Measurements from ENCODE around the gene PIGN. TPM values are rescaled to one million over a fixed set of nuclear protein-coding genes. Genes with fewer than 3 reads are reported as not detected.

The PIGN gene
- total RNA-seq, 1 donor, result 17.1 TPM

DNA sequence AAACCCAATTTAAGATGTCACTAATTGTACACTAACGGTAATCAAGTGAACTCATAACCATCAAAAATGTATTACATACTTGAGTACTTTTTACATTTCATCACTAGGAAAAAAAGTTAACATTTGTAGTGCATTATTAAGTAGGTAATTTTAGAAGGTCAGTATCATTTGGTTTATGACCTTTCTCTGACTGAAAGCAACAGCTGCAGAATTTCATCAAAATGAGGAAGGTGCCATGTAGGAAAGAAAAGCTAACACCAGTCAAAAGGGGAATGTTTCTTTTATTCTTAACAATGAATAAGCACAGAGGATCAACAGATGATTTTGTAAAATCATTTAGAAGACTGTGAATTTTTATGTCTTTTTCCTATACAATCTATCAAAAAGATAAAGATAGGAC lies 79.0 kb downstream of the PIGN start:
- Histone ChIP-seq H3K4me3 (ENCODE audit: low read length) (no peak overlapping the region), H3K9me3 (ENCODE audit: low read depth, low read length) (no peaks in the 10 kb centered on the region), H3K4me1 (ENCODE audit: insufficient read depth, low read length) (no peaks in the 10 kb centered on the region), H3K27me3 (ENCODE audit: insufficient read depth, low read length) (no peaks in the 10 kb centered on the region)

DNA sequence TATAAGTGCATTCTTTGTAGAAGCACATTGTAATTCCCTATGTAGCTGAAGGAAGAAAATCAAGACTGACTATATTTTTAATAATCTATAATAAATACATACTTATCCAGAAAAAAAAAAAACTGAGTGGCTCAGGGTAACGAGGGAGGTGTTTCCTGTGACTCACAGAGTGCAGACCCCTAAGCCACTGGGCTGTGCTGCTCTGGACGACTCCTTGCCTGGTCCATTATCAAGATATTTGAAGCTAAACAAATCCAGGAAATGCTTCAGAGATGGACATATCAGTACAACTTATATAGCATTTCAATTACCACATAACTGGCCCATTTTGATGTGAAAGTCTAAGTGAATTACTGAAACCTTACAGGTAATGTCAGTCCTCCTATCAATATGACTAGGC lies 80.6 kb downstream of the PIGN start:
- H3K9me3 ChIP-seq (ENCODE audit: low read depth, low read length), result no peaks in the 10 kb centered on the region
- no peak overlapping the region for H3K4me3 ChIP-seq (ENCODE audit: low read length)
- no peaks in the 10 kb centered on the region for H3K27me3 ChIP-seq (ENCODE audit: insufficient read depth, low read length)
- no peaks in the 10 kb centered on the region for H3K4me1 ChIP-seq (ENCODE audit: insufficient read depth, low read length)

DNA sequence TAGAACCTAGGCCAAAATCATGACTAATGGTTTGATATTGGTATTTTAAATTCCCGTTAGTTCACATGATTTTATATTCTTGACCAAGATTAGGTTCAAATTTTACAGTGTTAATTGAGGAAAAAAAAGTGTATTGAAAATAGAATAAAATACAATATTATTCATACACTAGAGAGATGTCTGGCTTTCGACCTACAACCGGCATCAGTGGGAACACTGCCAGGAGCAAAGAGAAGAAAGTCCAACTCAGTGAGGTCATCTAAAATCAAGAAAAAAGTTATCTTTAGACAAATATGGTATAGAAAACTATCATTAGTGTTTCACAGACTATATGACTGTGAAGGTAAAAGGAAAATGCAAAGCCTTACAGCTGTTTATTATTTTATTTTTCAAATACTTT lies 81.5 kb downstream of the PIGN start:
- Histone ChIP-seq H3K4me1 (ENCODE audit: insufficient read depth, low read length) (no peaks in the 10 kb centered on the region), H3K4me3 (ENCODE audit: low read length) (no peak overlapping the region), H3K9me3 (ENCODE audit: low read depth, low read length) (no peaks in the 10 kb centered on the region), H3K27me3 (ENCODE audit: insufficient read depth, low read length) (no peaks in the 10 kb centered on the region)

DNA sequence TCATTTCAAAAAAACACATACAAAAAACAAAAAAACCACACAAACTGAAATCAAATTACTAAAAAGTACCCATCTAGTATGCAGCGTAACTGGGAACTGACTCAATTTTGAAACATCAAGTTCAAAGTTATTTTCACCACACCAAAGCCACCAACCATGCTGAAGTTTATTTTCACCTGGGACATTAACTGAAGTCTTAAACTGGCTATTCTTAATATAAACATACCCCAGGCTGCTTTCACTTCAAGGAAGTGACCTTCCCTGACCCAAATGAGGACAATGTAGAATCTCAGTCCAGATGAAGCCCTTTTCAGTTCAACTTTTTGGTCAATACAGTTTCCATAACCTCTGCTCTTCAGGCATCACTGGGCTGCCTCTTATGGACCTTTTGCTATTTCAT lies 84.6 kb downstream of the PIGN start:
- H3K4me3 ChIP-seq (ENCODE audit: low read length), result no peak overlapping the region
- H3K4me1 ChIP-seq (ENCODE audit: insufficient read depth, low read length), result no peaks in the 10 kb centered on the region
- no peaks in the 10 kb centered on the region for H3K27me3 ChIP-seq (ENCODE audit: insufficient read depth, low read length)
- no peaks in the 10 kb centered on the region for H3K9me3 ChIP-seq (ENCODE audit: low read depth, low read length)

GRCh38 chr18:62101321-62101721 lies 85.5 kb downstream of the PIGN start:
- H3K9me3 ChIP-seq (ENCODE audit: low read depth, low read length), result no peaks in the 10 kb centered on the region
- no peaks in the 10 kb centered on the region for H3K4me1 ChIP-seq (ENCODE audit: insufficient read depth, low read length)
- H3K4me3 ChIP-seq (ENCODE audit: low read length), result no peak overlapping the region
- no peaks in the 10 kb centered on the region for H3K27me3 ChIP-seq (ENCODE audit: insufficient read depth, low read length)

- Histone ChIP-seq H3K4me3 (ENCODE audit: low read length) (no peak overlapping the region), H3K4me1 (ENCODE audit: insufficient read depth, low read length) (no peaks in the 10 kb centered on the region), H3K9me3 (ENCODE audit: low read depth, low read length) (no peaks in the 10 kb centered on the region), H3K27me3 (ENCODE audit: insufficient read depth, low read length) (no peaks in the 10 kb centered on the region)
Observed at GRCh38 chr18:62098960-62099359, 87.9 kb downstream of the PIGN start.

DNA sequence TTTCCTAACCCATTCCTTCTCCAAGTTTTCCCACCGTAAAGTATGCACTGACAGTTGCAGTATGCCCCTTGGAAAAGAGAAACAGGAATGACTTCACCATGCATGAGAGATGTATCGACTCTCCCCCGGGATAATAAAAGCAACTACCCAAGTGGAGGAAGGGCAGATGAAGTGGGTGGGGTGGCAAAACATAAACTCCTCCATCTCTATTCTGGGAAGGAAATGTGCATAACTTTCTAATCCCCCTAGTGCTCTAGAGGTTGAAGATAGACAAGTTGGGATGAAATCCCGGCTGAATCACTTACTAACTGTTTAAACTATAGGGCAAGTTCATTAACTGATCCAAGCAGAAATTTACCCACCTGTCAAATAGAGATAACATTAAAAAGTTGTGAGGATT lies 89.2 kb downstream of the PIGN start:
- no peaks in the 10 kb centered on the region for H3K4me1 ChIP-seq (ENCODE audit: insufficient read depth, low read length)
- no peaks in the 10 kb centered on the region for H3K27me3 ChIP-seq (ENCODE audit: insufficient read depth, low read length)
- H3K9me3 ChIP-seq (ENCODE audit: low read depth, low read length), result no peaks in the 10 kb centered on the region
- no peak overlapping the region for H3K4me3 ChIP-seq (ENCODE audit: low read length)

GRCh38 chr18:62091487-62092120 lies 95.3 kb downstream of the PIGN start:
- Histone ChIP-seq H3K9me3 (ENCODE audit: low read depth, low read length) (no peaks in the 10 kb centered on the region), H3K4me1 (ENCODE audit: insufficient read depth, low read length) (no peaks in the 10 kb centered on the region), H3K4me3 (ENCODE audit: low read length) (no peak overlapping the region), H3K27me3 (ENCODE audit: insufficient read depth, low read length) (no peaks in the 10 kb centered on the region)

- H3K4me3 ChIP-seq (ENCODE audit: low read length), result no peak overlapping the region
- no peaks in the 10 kb centered on the region for H3K4me1 ChIP-seq (ENCODE audit: insufficient read depth, low read length)
- no peaks in the 10 kb centered on the region for H3K27me3 ChIP-seq (ENCODE audit: insufficient read depth, low read length)
- H3K9me3 ChIP-seq (ENCODE audit: low read depth, low read length), result no peaks in the 10 kb centered on the region
Observed at GRCh38 chr18:62089174-62089573, 97.7 kb downstream of the PIGN start.

GRCh38 chr18:62088156-62088555 lies 98.7 kb downstream of the PIGN start:
- Histone ChIP-seq H3K9me3 (ENCODE audit: low read depth, low read length) (no peaks in the 10 kb centered on the region), H3K4me3 (ENCODE audit: low read length) (no peak overlapping the region), H3K4me1 (ENCODE audit: insufficient read depth, low read length) (no peaks in the 10 kb centered on the region), H3K27me3 (ENCODE audit: insufficient read depth, low read length) (no peaks in the 10 kb centered on the region)

DNA sequence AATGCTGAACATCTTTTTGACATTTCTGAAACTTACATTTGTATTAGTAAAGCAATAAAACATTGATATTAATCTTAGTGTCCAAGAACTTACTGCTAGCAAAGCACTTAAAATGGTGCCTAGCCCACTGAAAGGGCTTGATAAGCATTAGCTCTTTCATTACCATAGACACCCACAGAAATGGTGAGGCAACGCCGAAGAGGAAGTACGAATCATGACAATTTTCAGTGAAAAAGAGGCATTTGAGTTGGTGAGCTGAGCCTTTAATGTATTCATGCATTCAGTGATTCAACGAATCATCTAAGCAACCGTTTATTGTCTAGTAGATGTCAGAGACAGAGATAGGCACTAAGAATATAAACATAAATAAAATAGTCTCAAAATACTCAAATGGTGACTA lies 101.1 kb downstream of the PIGN start:
- Histone ChIP-seq H3K27me3 (ENCODE audit: insufficient read depth, low read length) (no peaks in the 10 kb centered on the region), H3K9me3 (ENCODE audit: low read depth, low read length) (no peaks in the 10 kb centered on the region), H3K4me3 (ENCODE audit: low read length) (no peak overlapping the region), H3K4me1 (ENCODE audit: insufficient read depth, low read length) (no peaks in the 10 kb centered on the region)

DNA sequence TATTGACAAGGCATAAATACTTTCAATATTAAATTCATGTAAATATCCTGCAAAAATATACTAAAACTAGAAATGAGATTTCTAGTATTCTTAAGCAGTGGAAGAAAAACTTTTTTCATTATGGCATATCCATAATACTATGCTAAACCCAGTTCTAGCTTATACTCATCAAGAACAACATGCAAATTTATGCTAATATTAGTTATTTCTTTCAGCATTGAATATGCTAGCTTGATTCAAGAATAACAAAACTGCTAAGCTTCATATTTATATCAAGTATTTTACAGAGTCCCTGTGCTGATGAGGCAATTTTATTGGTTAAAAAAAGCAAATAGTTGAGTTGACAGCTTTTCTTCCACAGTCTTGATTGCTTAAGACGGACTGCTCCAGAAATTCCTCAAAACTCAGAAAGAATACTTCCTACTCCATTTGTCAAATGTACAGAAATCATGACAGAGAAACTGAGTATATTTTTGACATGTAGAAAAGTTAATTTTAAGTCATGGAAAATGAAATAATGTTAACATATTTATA lies 105.0 kb downstream of the PIGN start:
- H3K4me1 ChIP-seq (ENCODE audit: insufficient read depth, low read length), result no peaks in the 10 kb centered on the region
- no peaks in the 10 kb centered on the region for H3K9me3 ChIP-seq (ENCODE audit: low read depth, low read length)
- H3K4me3 ChIP-seq (ENCODE audit: low read length), result no peak overlapping the region
- no peaks in the 10 kb centered on the region for H3K27me3 ChIP-seq (ENCODE audit: insufficient read depth, low read length)

DNA sequence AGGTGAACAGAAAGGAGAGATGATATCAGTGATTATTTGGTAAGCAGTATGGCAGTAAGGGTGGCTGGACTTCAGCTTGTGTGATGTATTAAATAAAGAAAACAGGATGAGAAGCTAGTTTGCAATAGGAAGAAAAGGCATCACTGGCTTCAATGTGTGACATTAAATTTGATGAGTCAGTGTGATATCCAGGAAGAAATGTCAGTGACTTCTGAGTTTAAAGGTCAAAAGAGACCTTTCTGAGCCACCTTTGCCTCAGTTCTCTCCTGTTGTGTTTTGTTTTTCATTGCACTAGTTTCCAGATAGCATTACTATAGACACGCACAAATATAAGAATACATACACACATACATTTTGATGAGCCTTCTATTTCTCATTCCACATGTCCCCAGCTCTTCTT lies 105.6 kb downstream of the PIGN start:
- H3K27me3 ChIP-seq (ENCODE audit: insufficient read depth, low read length), result no peaks in the 10 kb centered on the region
- no peak overlapping the region for H3K4me3 ChIP-seq (ENCODE audit: low read length)
- H3K9me3 ChIP-seq (ENCODE audit: low read depth, low read length), result no peaks in the 10 kb centered on the region
- H3K4me1 ChIP-seq (ENCODE audit: insufficient read depth, low read length), result no peaks in the 10 kb centered on the region

DNA sequence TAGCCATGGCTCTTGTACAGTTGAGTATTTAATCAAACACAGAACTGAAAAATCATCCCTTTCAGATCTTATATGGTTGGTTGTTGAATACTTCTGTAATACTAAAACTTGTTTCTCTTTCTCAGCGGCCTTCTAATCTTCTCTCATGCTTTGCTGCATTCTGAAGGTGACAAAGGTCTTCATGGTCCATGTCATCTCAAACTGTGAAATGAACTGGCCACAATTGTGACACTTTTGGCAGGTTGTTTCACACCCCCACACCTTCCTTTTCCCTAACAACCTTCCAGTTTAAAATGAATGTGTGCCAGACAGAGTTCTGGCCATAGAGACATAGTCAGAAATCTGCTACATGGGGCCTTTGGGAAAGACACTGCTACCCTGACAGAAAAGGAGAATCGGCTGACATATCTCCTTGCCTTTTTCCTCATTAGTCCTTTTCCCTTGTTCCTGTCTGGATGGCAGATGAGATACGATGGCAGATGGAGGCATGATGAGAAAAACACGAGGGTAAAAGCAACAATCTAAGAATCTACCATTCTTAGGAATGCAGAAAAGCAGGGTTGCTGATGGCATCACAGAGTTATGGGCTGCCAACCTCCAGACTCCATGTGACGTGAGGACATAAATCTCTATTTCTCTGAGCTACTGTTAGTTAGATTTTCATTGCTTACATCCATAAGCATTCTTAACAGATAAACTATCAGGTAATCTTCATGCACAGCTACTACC lies 106.5 kb downstream of the PIGN start:
- no peaks in the 10 kb centered on the region for H3K27me3 ChIP-seq (ENCODE audit: insufficient read depth, low read length)
- no peaks in the 10 kb centered on the region for H3K9me3 ChIP-seq (ENCODE audit: low read depth, low read length)
- no peaks in the 10 kb centered on the region for H3K4me1 ChIP-seq (ENCODE audit: insufficient read depth, low read length)
- H3K4me3 ChIP-seq (ENCODE audit: low read length), result no peak overlapping the region

GRCh38 chr18:62073461-62074281 lies 113.2 kb downstream of the PIGN start:
- Histone ChIP-seq H3K4me1 (ENCODE audit: insufficient read depth, low read length) (no peaks in the 10 kb centered on the region), H3K4me3 (ENCODE audit: low read length) (no peak overlapping the region), H3K9me3 (ENCODE audit: low read depth, low read length) (no peaks in the 10 kb centered on the region), H3K27me3 (ENCODE audit: insufficient read depth, low read length) (no peaks in the 10 kb centered on the region)

All from mononuclear cell (primary cell).